BLaER1 treated with 17β-estradiol and CSF1 and Interleukin-3, amounts not matched to agents 10 nM and 100 nM (cell line): Measurements from ENCODE around the gene COL5A3.
"Not testable (repeated sequence)": the region's sequence is repeated elsewhere in the genome, so short reads cannot be mapped to it uniquely, and the experiment has no call there.

ENCODE experiments used
- H3K27ac ChIP-seq, 11 experiments: shearing (Covaris generic); formaldehyde crosslinking; 2 replicates each; pipeline ENCODE4 v1.8.1; 2022
- H3K27me3 ChIP-seq, 11 experiments: shearing (Covaris generic); formaldehyde crosslinking; 2 replicates each; pipeline ENCODE4 v1.8.1; 2022
- H3K36me3 ChIP-seq, 11 experiments: shearing (Covaris generic); formaldehyde crosslinking; 2 replicates each; pipeline ENCODE4 v1.8.1; 2022
- H3K4me1 ChIP-seq, 10 experiments: shearing (Covaris generic); formaldehyde crosslinking; 2 replicates each; pipeline ENCODE4 v1.8.1; 2022
- H3K4me2 ChIP-seq, 11 experiments: shearing (Covaris generic); formaldehyde crosslinking; 2 replicates each; pipeline ENCODE4 v1.8.1; 2022
- H3K4me3 ChIP-seq, 10 experiments: shearing (Covaris generic); formaldehyde crosslinking; 2 replicates each; pipeline ENCODE4 v1.8.1; 2022
- H3K9ac ChIP-seq, 11 experiments: shearing (Covaris generic); formaldehyde crosslinking; 2 replicates each; pipeline ENCODE4 v1.8.1; 2022
- H3K9me3 ChIP-seq, 11 experiments: shearing (Covaris generic); formaldehyde crosslinking; replicated peaks in 1 of 11; 2 replicates each; pipeline ENCODE4 v1.8.1; 2022
- H4K20me1 ChIP-seq, 11 experiments: shearing (Covaris generic); formaldehyde crosslinking; 2 replicates each; pipeline ENCODE4 v1.8.1; 2022
- Cebpa-rat ChIP-seq, 11 experiments: shearing (Covaris generic); IDR thresholded peaks; 2 replicates each; pipeline ENCODE4 v1.8.1; 2022

COL5A3 gene

DNA sequence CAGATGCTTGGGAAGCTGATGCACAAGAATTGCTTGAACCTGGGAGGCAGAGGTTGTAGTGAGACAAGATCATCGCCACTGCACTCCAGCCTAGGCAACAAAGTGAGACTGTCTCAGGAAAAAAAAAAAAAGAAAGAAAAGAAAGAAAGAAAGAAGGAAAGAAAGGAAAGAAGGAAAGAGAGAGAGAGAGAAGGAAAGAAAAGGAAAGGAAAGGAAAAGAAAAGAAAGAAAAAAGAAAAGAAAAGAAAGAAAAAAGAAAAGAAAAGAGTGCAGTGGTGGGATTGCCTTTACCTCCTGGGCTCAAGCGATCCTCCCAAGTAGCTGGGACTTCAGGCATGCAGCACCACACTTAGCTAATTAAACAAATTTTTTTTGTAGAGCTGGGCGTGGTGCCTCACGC lies 86.9 kb downstream of the COL5A3 start:
- H3K9me3 ChIP-seq, result peaks cover 0 to 13% (median 8%) of the 10 kb centered on the region in 11 experiments; a peak in 8 of 22 replicates
- H4K20me1 ChIP-seq, result no peaks in the 10 kb centered on the region; a peak in 1 of 22 replicates
- H3K4me1 ChIP-seq, result peaks cover 0 to 37% (median 21%) of the 10 kb centered on the region in 10 experiments; a peak in 17 of 20 replicates
- H3K4me3 ChIP-seq, result no peak overlapping the region
- H3K9ac ChIP-seq, result no peak overlapping the region
- TF ChIP-seq Cebpa-rat (IDR thresholded peaks at IDR 0.05), result no peak
- no peaks in the 10 kb centered on the region for H3K27me3 ChIP-seq
- H3K4me2 ChIP-seq, result no peak overlapping the region
- H3K27ac ChIP-seq, result no peak overlapping the region
- no peaks in the 10 kb centered on the region; a peak in 1 of 22 replicates for H3K36me3 ChIP-seq

DNA sequence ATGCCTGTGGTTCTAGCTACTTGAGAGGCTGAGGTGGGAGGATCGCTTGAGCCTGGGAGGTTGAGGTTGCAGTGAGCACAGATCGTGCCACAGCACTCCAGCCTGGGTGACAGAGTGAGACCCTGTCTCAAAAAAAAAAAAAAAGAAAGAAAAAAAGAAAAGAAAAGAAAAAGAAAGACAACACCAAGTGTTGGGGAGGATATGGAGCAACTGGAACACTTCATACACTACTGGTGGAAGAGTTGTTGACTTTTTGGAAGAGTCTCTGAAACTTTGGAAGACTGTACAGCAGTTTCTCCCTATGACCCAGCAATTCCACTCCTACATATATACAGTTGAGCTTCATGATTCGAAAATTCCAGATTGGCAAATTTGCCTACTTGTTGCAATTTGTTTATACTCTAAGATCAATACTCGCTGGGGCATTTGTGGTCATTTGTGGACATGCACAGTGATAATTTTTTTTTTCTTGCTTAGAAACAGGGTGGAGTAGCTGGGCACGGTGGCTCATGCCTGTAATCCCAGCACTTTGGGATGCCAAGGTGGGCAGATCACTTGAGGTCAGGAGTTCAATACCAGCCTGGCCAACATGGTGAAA lies 87.4 kb downstream of the COL5A3 start:
- not testable (repeated sequence) for H3K9ac ChIP-seq, H4K20me1 ChIP-seq, H3K4me2 ChIP-seq, H3K27ac ChIP-seq, H3K4me3 ChIP-seq, H3K36me3 ChIP-seq, H3K27me3 ChIP-seq
- H3K4me1 ChIP-seq, result peaks cover 0 to 32% (median 18%) of the 10 kb centered on the region in 10 experiments; a peak in 17 of 20 replicates
- peaks cover 0 to 13% (median 8%) of the 10 kb centered on the region in 11 experiments; a peak in 8 of 22 replicates for H3K9me3 ChIP-seq

DNA sequence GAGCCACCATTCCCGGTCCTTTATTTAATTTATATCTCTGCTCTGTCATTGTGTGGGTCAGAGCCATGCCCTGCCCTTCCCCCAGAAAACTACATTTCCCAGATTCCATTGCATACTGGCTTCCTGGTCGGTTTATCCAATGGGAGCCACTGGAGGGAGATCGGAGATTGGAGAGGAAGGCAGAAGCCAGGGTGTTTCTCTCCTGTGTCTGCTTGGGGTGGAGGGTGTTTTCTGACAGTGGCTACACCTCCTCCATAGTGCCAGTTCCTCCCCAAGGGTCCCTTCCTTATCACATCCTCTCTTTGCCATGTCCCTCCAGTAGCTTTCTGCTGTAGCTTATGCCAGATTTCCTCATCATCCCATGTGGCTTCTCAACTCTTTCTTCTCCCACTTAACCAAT lies 93.0 kb downstream of the COL5A3 start:
- Histone ChIP-seq H3K4me2 (peak overlapping the region in 7 of 11 experiments; percentile 15 to 44 (median 23); a peak in 6 of 22 replicates), H3K4me3 (no peak overlapping the region), H3K9me3 (no peaks in the 10 kb centered on the region), H4K20me1 (peaks cover 0 to 11% (median 0%) of the 10 kb centered on the region in 11 experiments; a peak in 6 of 22 replicates), H3K27me3 (peaks cover 23 to 30% (median 27%) of the 10 kb centered on the region in 11 experiments), H3K27ac (no peak overlapping the region), H3K9ac (no peak overlapping the region), H3K4me1 (peaks cover 0 to 16% (median 8%) of the 10 kb centered on the region in 10 experiments; a peak in 14 of 20 replicates), H3K36me3 (no peaks in the 10 kb centered on the region)
- TF ChIP-seq Cebpa-rat (IDR thresholded peaks at IDR 0.05), result no peak

DNA sequence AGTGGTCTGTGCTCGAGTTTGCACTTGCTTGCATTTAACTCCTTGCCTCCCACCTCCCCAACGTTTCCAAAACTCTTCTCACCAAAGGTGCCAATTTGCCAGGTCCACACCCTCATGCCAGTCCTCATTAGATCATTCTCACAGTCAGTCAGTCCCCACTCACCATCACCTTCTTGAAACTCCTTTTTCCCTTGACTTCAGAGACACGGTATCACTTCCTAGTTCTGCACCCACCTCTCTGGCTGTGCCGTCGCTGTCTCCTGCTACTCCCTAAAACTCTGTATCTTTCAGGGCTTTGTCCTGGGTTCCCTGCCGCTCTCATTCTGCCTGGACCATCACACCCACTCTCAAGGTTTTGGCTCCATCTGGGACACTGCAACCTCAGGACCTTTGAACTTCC lies 93.6 kb downstream of the COL5A3 start:
- H3K4me1 ChIP-seq, result peaks cover 0 to 16% (median 8%) of the 10 kb centered on the region in 10 experiments; a peak in 14 of 20 replicates
- H4K20me1 ChIP-seq, result peaks cover 0 to 14% (median 0%) of the 10 kb centered on the region in 11 experiments; a peak in 6 of 22 replicates
- no peak overlapping the region for H3K9ac ChIP-seq
- peaks cover 29 to 36% (median 33%) of the 10 kb centered on the region in 11 experiments for H3K27me3 ChIP-seq
- H3K36me3 ChIP-seq, result no peaks in the 10 kb centered on the region
- H3K4me2 ChIP-seq, result peak overlapping the region in 2 of 11 experiments; percentile 23 to 25; a peak in 2 of 22 replicates
- no peak for TF ChIP-seq Cebpa-rat (IDR thresholded peaks at IDR 0.05)
- H3K9me3 ChIP-seq, result no peaks in the 10 kb centered on the region
- H3K27ac ChIP-seq, result 0 out of 22 replicates have a peak overlapping the region, but pooled peaks of 1 of the 11 experiments have one; percentile 9
- no peak overlapping the region for H3K4me3 ChIP-seq

DNA sequence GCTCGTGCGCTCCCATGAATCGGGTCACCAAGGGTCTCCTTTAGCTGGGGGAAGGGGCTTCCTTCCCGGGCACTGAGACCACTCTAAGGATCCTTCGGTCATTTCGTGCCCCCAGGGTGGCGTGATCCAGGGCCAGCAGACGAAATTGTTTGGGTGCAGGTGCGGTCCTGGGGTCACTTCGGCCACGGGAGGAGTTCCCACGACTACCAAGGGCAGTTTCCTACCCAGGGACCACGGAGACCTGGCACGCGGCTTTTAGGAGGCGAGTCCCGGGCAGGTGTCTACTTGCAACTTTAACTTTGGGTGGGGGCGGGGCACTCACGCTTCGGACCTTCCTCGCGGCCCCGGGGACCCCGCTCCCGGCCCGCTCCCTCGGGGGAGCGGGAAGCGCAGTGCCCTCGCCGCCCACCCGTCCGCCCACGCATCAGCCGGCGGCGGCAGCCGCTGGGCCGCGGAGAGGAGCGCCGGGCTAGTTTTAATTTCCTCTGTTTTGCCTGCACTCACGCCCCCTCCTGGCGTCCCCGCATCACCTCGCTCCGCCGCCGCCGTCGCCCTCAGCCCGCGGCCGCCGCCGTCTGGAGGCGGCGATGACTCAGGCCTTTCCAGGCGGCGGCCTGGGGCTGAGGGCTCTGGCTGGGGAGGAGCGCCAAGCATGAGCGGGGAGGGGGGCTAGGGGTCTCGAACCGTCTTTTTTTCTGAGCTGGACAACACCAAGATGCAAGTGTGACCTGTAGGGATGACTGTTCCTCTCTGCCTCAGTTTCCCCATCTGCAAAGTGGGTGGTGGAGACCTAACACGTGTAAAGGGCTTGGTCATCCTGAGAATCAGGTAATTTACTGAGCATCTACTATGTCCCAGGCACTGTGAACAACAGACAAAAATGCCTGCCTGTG lies 95.7 kb downstream of the COL5A3 start:
- Histone ChIP-seq H3K27me3 (peaks cover 36 to 58% (median 53%) of the 10 kb centered on the region in 11 experiments), H3K4me2 (peak overlapping the region; percentile 76 to 90 (median 83)), H3K36me3 (no peaks in the 10 kb centered on the region), H3K9ac (peak overlapping the region in 7 of 11 experiments; percentile 16 to 61 (median 56); a peak in 11 of 22 replicates), H3K4me1 (peaks cover 0 to 16% (median 8%) of the 10 kb centered on the region in 10 experiments; a peak in 14 of 20 replicates), H3K4me3 (peak overlapping the region; percentile 47 to 68 (median 56)), H4K20me1 (peaks cover 0 to 15% (median 0%) of the 10 kb centered on the region in 11 experiments; a peak in 6 of 22 replicates), H3K27ac (peak overlapping the region in 3 of 11 experiments; percentile 33 to 68 (median 55); a peak in 4 of 22 replicates), H3K9me3 (no peaks in the 10 kb centered on the region)
- no peak for TF ChIP-seq Cebpa-rat (IDR thresholded peaks at IDR 0.05)

DNA sequence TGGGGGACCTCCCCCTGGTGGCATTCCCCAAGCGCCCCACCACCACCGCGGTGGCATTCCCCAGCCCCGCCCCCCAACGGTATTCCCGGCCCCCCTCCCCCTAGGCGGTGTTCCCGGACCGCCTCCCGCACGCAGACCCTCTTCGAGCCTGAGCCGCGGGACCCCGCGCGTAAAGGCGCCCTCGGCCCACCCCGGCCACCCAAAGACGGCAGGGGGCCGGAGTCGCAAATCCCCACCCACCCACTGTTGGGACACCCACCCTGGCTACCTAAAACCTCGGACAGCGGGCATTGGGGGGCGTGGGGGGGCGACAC lies 96.3 kb downstream of the COL5A3 start:
- Histone ChIP-seq H4K20me1 (peaks cover 0 to 15% (median 0%) of the 10 kb centered on the region in 11 experiments; a peak in 6 of 22 replicates), H3K4me3 (peak overlapping the region; percentile 47 to 68 (median 56)), H3K36me3 (no peaks in the 10 kb centered on the region), H3K27ac (no peak overlapping the region), H3K9ac (peak overlapping the region in 2 of 11 experiments; percentile 42 to 53; a peak in 3 of 22 replicates), H3K27me3 (peaks cover 36 to 60% (median 57%) of the 10 kb centered on the region in 11 experiments), H3K4me2 (peak overlapping the region; percentile 76 to 90 (median 83)), H3K4me1 (peaks cover 0 to 16% (median 8%) of the 10 kb centered on the region in 10 experiments; a peak in 14 of 20 replicates), H3K9me3 (no peaks in the 10 kb centered on the region)
- no peak for TF ChIP-seq Cebpa-rat (IDR thresholded peaks at IDR 0.05)

DNA sequence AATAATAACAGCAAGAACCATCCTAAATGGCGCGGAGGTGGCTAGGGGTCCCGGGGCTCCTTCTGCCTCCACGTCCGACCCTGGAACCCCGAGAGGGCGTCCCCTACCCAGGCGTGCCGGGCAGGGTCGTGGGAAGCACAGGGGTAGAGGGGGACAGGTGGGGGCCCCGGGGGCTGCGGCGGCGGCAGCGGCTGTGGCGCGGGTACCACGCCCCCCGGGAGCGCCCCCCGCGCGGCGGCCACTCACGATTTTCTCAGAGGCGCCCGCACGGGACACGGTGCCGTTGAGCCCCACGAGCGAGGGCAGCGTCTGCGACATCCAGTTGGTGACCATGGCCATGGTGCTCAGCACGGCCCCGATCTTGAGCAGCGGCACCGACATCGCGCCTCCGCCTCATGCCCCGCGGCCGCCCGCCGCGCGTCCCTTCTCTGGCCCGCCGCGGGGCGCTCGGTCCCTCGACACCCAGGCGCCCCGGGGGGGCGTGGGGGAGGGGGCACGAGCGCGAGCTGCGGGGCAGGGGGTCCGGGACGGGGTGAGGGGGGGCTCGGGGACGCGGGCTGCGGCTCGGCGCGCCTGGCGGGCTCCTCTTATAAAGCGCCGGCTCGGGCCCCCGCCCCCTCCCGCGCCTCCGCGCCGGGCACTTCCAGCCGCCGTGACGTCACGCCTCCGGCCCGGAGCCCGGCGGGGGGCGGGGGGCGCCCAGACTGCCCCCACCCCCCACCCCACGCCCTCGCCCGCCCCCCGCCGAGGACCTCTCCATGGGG lies 96.9 kb downstream of the COL5A3 start:
- Histone ChIP-seq H3K4me3 (0 out of 20 replicates have a peak overlapping the region, but pooled peaks of 1 of the 10 experiments have one; percentile 7), H3K9ac (no peak overlapping the region)
- TF ChIP-seq Cebpa-rat (IDR thresholded peaks at IDR 0.05), result no peak

DNA sequence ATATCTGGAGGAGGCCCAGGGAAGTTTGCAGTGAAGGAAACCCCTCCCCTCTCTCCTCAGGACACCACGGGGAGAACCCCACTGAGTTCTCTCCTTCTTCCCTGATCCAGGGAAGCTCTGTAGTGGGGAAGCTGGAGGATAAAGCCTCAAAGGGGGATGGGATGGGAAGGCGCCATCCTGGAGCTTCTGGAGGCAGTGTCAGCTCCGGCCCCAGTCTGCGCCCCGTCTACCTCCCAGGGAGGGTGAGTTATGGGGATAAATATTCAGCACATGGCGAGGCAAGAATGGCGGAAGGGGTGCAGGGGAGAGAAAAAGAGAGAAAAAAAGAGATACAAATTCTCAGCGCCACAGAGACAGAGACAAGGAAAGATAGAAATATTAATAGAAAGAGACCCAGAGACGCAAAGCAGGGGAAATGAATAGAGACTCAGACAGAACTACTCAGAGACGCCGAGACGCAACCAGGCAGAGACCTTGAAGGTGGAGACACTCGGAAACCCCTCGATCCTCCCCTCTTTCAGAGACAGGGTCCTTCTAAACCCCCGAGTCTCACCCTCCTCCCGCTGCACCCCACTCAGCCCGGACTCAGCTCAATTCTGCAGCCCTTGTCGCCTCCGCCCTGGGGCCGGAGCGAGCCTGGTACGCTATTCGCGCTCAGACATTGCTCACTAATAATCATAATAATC lies 97.6 kb downstream of the COL5A3 start:
- Histone ChIP-seq H3K4me1 (peaks cover 0 to 16% (median 7%) of the 10 kb centered on the region in 10 experiments; a peak in 14 of 20 replicates), H3K4me2 (no peak overlapping the region), H3K4me3 (no peak overlapping the region)

More for the DNA sequence above, 96.9 kb downstream of the COL5A3 start:
- H3K4me2 ChIP-seq, result no peak overlapping the region
- peaks cover 36 to 61% (median 57%) of the 10 kb centered on the region in 11 experiments for H3K27me3 ChIP-seq
- H3K9me3 ChIP-seq, result no peaks in the 10 kb centered on the region
- no peak overlapping the region for H3K27ac ChIP-seq
- H3K4me1 ChIP-seq, result peaks cover 0 to 16% (median 8%) of the 10 kb centered on the region in 10 experiments; a peak in 14 of 20 replicates
- no peaks in the 10 kb centered on the region for H3K36me3 ChIP-seq
- H4K20me1 ChIP-seq, result peaks cover 0 to 15% (median 0%) of the 10 kb centered on the region in 11 experiments; a peak in 6 of 22 replicates

More for the DNA sequence above, 97.6 kb downstream of the COL5A3 start:
- H4K20me1 ChIP-seq, result peaks cover 0 to 15% (median 0%) of the 10 kb centered on the region in 11 experiments; a peak in 6 of 22 replicates
- H3K9me3 ChIP-seq, result no peaks in the 10 kb centered on the region
- no peak overlapping the region for H3K9ac ChIP-seq
- no peak for TF ChIP-seq Cebpa-rat (IDR thresholded peaks at IDR 0.05)
- H3K36me3 ChIP-seq, result no peaks in the 10 kb centered on the region
- H3K27me3 ChIP-seq, result peaks cover 36 to 61% (median 57%) of the 10 kb centered on the region in 11 experiments
- H3K27ac ChIP-seq, result no peak overlapping the region
